WTC11 (cell line): ENCODE measurements around the gene SMARCD1. TPM values are rescaled to one million over a fixed set of nuclear protein-coding genes. Genes with fewer than 3 reads are reported as not detected.

ENCODE experiments used
- ATAC-seq: fragments of 200-7000 bp; cut with Tn5 transposase; 2 replicates; pipeline ENCODE4 v1.10.0; 2021; ENCODE audit warnings: mild to moderate bottlenecking, moderate library complexity
- CTCF ChIA-PET: fragments of 300-600 bp; sonication (Branson Sonifier 250); formaldehyde crosslinking; loops from one replicate; lab custom pipeline; 2021; ENCODE audit warnings: antibody characterized with exemption; lab: Charles Lee
- POLR2A ChIA-PET: fragments of 350-600 bp; sonication (Branson Sonifier 250); formaldehyde crosslinking; loops from one replicate; lab custom pipeline; 2021; ENCODE audit warnings: antibody characterized with exemption; lab: Charles Lee
- DNase-seq: peaks from one replicate; pipeline ENCODE4 v3.0.0; 2021; ENCODE audit warnings: low spot score
- H3K27ac Mint-ChIP-seq: 2 replicates; pipeline ENCODE4 v1.8.0; 2021; ENCODE audit warnings: mixed read lengths
- H3K27me3 Mint-ChIP-seq: 2 replicates; pipeline ENCODE4 v1.8.0; 2021; ENCODE audit warnings: low read depth, mild to moderate bottlenecking, moderate library complexity, mixed read lengths
- H3K36me3 Mint-ChIP-seq: 2 replicates; pipeline ENCODE4 v1.8.0; 2021; ENCODE audit warnings: mixed read lengths
- H3K4me1 Mint-ChIP-seq: 2 replicates; pipeline ENCODE4 v1.8.0; 2022; ENCODE audit warnings: mixed read lengths
- H3K4me3 Mint-ChIP-seq: 2 replicates; pipeline ENCODE4 v1.8.0; 2021; ENCODE audit warnings: mild to moderate bottlenecking, moderate library complexity, mixed read lengths
- H3K9me3 Mint-ChIP-seq: 2 replicates; pipeline ENCODE4 v1.8.0; 2021; ENCODE audit warnings: mixed read lengths
- EMX1 ChIP-seq: fragments of 250-450 bp; sonication (Bioruptor Pico); IDR thresholded peaks from 2 replicates; pipeline ENCODE4 v1.8.0; 2021; ENCODE audit warnings: mild to moderate bottlenecking
- ESRRA ChIP-seq: sonication (generic); formaldehyde crosslinking; IDR thresholded peaks from 2 replicates; pipeline ENCODE4 v1.8.1; 2022; ENCODE audit warnings: mild to moderate bottlenecking, missing genetic modification reagents, borderline replicate concordance
- FOXK1 ChIP-seq: sonication (generic); formaldehyde crosslinking; IDR thresholded peaks from 2 replicates; pipeline ENCODE4 v1.8.0; 2022; ENCODE audit warnings: mild to moderate bottlenecking, moderate library complexity, missing genetic modification reagents
- FOXP1 ChIP-seq: sonication (generic); formaldehyde crosslinking; IDR thresholded peaks from 2 replicates; pipeline ENCODE4 v1.8.0; 2022; ENCODE audit warnings: missing genetic modification reagents, mild to moderate bottlenecking, moderate library complexity, borderline replicate concordance
- GABPB1 ChIP-seq: sonication (generic); formaldehyde crosslinking; IDR thresholded peaks from 2 replicates; pipeline ENCODE4 v1.8.1; 2023; ENCODE audit warnings: mild to moderate bottlenecking, missing genetic modification reagents
- KAT7 ChIP-seq: sonication (generic); formaldehyde crosslinking; IDR thresholded peaks from 2 replicates; pipeline ENCODE4 v1.8.1; 2023; ENCODE audit warnings: missing genetic modification reagents, mild to moderate bottlenecking, borderline replicate concordance
- MYBL2 ChIP-seq: sonication (generic); formaldehyde crosslinking; IDR thresholded peaks from 2 replicates; pipeline ENCODE4 v1.8.1; 2023; ENCODE audit warnings: mild to moderate bottlenecking, moderate library complexity, missing genetic modification reagents
- NFE2L1 ChIP-seq: sonication (generic); formaldehyde crosslinking; IDR thresholded peaks from 2 replicates; pipeline ENCODE4 v1.8.1; 2023; ENCODE audit warnings: missing genetic modification reagents
- NR2C2 ChIP-seq: sonication (generic); formaldehyde crosslinking; IDR thresholded peaks from 2 replicates; pipeline ENCODE4 v1.8.0; 2022; ENCODE audit warnings: mild to moderate bottlenecking, missing genetic modification reagents
- NR3C1 ChIP-seq: sonication (generic); formaldehyde crosslinking; conservative IDR thresholded peaks from 2 replicates; pipeline ENCODE4 v1.8.1; 2023; ENCODE audit warnings: low read depth, mild to moderate bottlenecking, missing genetic modification reagents
- OVOL2 ChIP-seq: fragments of 250-450 bp; sonication (Bioruptor Pico); IDR thresholded peaks from 2 replicates; pipeline ENCODE4 v1.9.0; 2021; ENCODE audit warnings: mild to moderate bottlenecking, borderline replicate concordance
- RORB ChIP-seq: fragments of 250-450 bp; sonication (Bioruptor Pico); IDR thresholded peaks from 2 replicates; pipeline ENCODE4 v1.9.0; 2021; ENCODE audit warnings: mild to moderate bottlenecking
- SMAD3 ChIP-seq: sonication (generic); formaldehyde crosslinking; IDR thresholded peaks from 2 replicates; pipeline ENCODE4 v1.8.0; 2022; ENCODE audit warnings: missing genetic modification reagents, mild to moderate bottlenecking, borderline replicate concordance
- TP53 ChIP-seq: sonication (generic); formaldehyde crosslinking; IDR thresholded peaks from 2 replicates; pipeline ENCODE4 v1.8.1; 2023; ENCODE audit warnings: mild to moderate bottlenecking, missing genetic modification reagents
- ZNF232 ChIP-seq: sonication (generic); formaldehyde crosslinking; IDR thresholded peaks from 2 replicates; pipeline ENCODE4 v1.8.0; 2022; ENCODE audit warnings: mild to moderate bottlenecking, missing genetic modification reagents
- ZNF263 ChIP-seq: sonication (generic); formaldehyde crosslinking; IDR thresholded peaks from 2 replicates; pipeline ENCODE4 v1.8.1; 2022; ENCODE audit warnings: low read depth, mild to moderate bottlenecking, moderate library complexity, missing genetic modification reagents
- ZNF423 ChIP-seq: fragments of 250-450 bp; sonication (Bioruptor Pico); IDR thresholded peaks from 2 replicates; pipeline ENCODE4 v2.1.2; 2022; ENCODE audit warnings: mild to moderate bottlenecking, moderate library complexity
- total RNA-seq: library from RNA; stranded (reverse); gene quantifications from 3 replicates; pipeline ENCODE4 v1.2.3, GENCODE V29; 2021
- TF ChIP-seq, protein P1 (sequence below): sonication (generic); formaldehyde crosslinking; IDR thresholded peaks from 2 replicates; pipeline ENCODE4 v1.8.0; 2023; ENCODE audit warnings: missing genetic modification reagents, mild to moderate bottlenecking, borderline replicate concordance
- TF ChIP-seq, protein P2 (sequence below): sonication (generic); formaldehyde crosslinking; IDR thresholded peaks from 2 replicates; pipeline ENCODE4 v1.8.0; 2022; ENCODE audit warnings: mild to moderate bottlenecking, missing genetic modification reagents
- TF ChIP-seq, protein P3 (sequence below): sonication (generic); formaldehyde crosslinking; IDR thresholded peaks from 2 replicates; pipeline ENCODE4 v1.8.1; 2022; ENCODE audit warnings: low read depth, missing genetic modification reagents, borderline replicate concordance
- TF ChIP-seq, protein P4 (sequence below): sonication (generic); formaldehyde crosslinking; IDR thresholded peaks from 2 replicates; pipeline ENCODE4 v1.8.1; 2023; ENCODE audit warnings: mild to moderate bottlenecking, missing genetic modification reagents
- TF ChIP-seq, protein P5 (sequence below): sonication (generic); formaldehyde crosslinking; conservative IDR thresholded peaks from 2 replicates; pipeline ENCODE4 v1.8.1; 2022; ENCODE audit warnings: mild to moderate bottlenecking, missing genetic modification reagents
- TF ChIP-seq, protein P6 (sequence below): sonication (generic); formaldehyde crosslinking; IDR thresholded peaks from 2 replicates; pipeline ENCODE4 v1.8.1; 2023; ENCODE audit warnings: mild to moderate bottlenecking, missing genetic modification reagents, moderate library complexity
- TF ChIP-seq, protein P7 (sequence below): sonication (generic); formaldehyde crosslinking; IDR thresholded peaks from 2 replicates; pipeline ENCODE4 v1.8.1; 2022; ENCODE audit warnings: mild to moderate bottlenecking, moderate library complexity, missing genetic modification reagents

SMARCD1 gene
- total RNA-seq, 1 experiment from 2014 or later = 165 TPM

DNA sequence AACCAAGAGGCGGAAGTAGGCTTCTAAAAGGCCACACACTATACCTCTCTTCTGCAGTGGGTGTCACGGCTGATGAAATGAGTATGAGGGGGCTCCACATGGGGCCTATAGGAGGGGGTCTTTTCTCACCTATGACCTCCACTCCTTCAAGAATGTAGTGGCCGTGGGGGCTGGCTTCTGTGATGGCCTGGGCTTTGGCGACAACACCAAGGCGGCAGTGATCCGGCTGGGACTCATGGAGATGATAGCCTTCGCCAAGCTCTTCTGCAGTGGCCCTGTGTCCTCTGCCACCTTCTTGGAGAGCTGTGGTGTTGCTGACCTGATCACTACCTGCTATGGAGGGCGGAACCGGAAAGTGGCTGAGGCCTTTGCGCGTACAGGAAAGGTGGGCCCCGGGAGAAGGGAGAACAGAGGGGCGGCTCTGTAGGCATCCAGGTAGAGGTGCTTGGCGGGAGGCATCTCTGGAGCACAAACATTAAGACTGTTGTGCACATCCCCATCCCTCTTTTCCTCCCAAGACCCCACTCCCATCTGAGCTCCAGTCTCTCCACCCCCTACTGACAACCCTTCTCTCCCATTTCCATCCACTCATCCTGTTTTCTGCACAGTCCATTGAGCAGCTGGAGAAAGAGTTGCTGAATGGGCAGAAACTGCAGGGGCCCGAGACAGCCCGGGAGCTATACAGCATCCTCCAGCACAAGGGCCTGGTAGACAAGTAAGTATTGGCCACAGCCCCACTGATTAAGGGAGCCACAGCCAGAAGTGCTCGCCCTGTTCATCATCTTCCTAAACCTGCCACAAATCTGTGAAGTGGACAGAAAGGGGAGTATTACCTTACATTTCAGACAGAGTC, 22.5 kb downstream of the SMARCD1 start:
- no peak for TF ChIP-seq KAT7 (CRISPR knock-in tag)
- TF ChIP-seq FOXK1 = no peak
- TF ChIP-seq GABPB1 (CRISPR knock-in tag) = no peak
- TF ChIP-seq NFE2L1 (CRISPR knock-in tag) = no peak
- TF ChIP-seq NR2C2 = no peak
- TF ChIP-seq, protein P1, sequence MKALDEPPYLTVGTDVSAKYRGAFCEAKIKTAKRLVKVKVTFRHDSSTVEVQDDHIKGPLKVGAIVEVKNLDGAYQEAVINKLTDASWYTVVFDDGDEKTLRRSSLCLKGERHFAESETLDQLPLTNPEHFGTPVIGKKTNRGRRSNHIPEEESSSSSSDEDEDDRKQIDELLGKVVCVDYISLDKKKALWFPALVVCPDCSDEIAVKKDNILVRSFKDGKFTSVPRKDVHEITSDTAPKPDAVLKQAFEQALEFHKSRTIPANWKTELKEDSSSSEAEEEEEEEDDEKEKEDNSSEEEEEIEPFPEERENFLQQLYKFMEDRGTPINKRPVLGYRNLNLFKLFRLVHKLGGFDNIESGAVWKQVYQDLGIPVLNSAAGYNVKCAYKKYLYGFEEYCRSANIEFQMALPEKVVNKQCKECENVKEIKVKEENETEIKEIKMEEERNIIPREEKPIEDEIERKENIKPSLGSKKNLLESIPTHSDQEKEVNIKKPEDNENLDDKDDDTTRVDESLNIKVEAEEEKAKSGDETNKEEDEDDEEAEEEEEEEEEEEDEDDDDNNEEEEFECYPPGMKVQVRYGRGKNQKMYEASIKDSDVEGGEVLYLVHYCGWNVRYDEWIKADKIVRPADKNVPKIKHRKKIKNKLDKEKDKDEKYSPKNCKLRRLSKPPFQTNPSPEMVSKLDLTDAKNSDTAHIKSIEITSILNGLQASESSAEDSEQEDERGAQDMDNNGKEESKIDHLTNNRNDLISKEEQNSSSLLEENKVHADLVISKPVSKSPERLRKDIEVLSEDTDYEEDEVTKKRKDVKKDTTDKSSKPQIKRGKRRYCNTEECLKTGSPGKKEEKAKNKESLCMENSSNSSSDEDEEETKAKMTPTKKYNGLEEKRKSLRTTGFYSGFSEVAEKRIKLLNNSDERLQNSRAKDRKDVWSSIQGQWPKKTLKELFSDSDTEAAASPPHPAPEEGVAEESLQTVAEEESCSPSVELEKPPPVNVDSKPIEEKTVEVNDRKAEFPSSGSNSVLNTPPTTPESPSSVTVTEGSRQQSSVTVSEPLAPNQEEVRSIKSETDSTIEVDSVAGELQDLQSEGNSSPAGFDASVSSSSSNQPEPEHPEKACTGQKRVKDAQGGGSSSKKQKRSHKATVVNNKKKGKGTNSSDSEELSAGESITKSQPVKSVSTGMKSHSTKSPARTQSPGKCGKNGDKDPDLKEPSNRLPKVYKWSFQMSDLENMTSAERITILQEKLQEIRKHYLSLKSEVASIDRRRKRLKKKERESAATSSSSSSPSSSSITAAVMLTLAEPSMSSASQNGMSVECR (CRISPR knock-in tag) = no peak
- TF ChIP-seq OVOL2 = no peak
- TF ChIP-seq, protein P2, sequence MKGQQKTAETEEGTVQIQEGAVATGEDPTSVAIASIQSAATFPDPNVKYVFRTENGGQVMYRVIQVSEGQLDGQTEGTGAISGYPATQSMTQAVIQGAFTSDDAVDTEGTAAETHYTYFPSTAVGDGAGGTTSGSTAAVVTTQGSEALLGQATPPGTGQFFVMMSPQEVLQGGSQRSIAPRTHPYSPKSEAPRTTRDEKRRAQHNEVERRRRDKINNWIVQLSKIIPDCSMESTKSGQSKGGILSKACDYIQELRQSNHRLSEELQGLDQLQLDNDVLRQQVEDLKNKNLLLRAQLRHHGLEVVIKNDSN (CRISPR knock-in tag) = no peak
- no peak for TF ChIP-seq TP53 (CRISPR knock-in tag)
- TF ChIP-seq ZNF232 (CRISPR knock-in tag) = no peak
- Mint-ChIP-seq H3K36me3 (no peaks in the 10 kb centered on the region), H3K27ac (no peak overlapping the region), H3K27me3 (no peaks in the 10 kb centered on the region), H3K4me1 (peaks cover 31% of the 10 kb centered on the region), H3K4me3 (no peak overlapping the region), H3K9me3 (no peaks in the 10 kb centered on the region)
- DNase-seq (no peak), ATAC-seq (no peak)
- POLR2A ChIA-PET = no interaction called here
- CTCF ChIA-PET = interaction anchor here (0.7 to 1.6 kb wide), 4 partner anchors 21 to 162 kb away, joined by 3 to 4 read pairs (median 3); no protein-coding TSS in a partner anchor

DNA sequence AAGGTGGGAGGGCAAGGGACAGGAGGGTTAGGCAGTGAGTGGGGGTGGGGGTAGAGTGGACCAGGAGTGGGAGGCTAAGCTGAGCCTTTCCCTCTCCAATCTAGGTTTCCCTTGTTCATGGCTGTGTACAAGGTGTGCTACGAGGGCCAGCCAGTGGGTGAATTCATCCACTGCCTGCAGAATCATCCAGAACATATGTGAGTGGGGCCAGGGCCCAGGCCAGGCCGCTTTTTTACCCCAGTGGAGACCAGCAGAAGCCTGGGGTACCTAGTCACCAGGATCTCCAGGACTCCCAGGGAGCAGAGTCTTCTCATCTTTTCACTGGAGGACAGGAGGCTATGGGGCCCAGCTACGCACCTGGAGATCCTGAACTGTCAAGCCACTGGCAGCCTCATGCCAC, 24.2 kb downstream of the SMARCD1 start:
- DNase-seq = no peak
- H3K36me3 Mint-ChIP-seq = no peaks in the 10 kb centered on the region
- TF ChIP-seq FOXP1 (CRISPR knock-in tag) (no peak), MYBL2 (CRISPR knock-in tag) (no peak), ZNF263 (no peak), EMX1 (CRISPR knock-in tag) (no peak), ESRRA (CRISPR knock-in tag) (no peak), SMAD3 (no peak), ZNF423 (CRISPR knock-in tag) (no peak), RORB (CRISPR knock-in tag) (no peak), NR3C1 (CRISPR knock-in tag) (no peak)
- TF ChIP-seq, protein P3, sequence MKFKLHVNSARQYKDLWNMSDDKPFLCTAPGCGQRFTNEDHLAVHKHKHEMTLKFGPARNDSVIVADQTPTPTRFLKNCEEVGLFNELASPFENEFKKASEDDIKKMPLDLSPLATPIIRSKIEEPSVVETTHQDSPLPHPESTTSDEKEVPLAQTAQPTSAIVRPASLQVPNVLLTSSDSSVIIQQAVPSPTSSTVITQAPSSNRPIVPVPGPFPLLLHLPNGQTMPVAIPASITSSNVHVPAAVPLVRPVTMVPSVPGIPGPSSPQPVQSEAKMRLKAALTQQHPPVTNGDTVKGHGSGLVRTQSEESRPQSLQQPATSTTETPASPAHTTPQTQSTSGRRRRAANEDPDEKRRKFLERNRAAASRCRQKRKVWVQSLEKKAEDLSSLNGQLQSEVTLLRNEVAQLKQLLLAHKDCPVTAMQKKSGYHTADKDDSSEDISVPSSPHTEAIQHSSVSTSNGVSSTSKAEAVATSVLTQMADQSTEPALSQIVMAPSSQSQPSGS (CRISPR knock-in tag) = no peak
- TF ChIP-seq, protein P4, sequence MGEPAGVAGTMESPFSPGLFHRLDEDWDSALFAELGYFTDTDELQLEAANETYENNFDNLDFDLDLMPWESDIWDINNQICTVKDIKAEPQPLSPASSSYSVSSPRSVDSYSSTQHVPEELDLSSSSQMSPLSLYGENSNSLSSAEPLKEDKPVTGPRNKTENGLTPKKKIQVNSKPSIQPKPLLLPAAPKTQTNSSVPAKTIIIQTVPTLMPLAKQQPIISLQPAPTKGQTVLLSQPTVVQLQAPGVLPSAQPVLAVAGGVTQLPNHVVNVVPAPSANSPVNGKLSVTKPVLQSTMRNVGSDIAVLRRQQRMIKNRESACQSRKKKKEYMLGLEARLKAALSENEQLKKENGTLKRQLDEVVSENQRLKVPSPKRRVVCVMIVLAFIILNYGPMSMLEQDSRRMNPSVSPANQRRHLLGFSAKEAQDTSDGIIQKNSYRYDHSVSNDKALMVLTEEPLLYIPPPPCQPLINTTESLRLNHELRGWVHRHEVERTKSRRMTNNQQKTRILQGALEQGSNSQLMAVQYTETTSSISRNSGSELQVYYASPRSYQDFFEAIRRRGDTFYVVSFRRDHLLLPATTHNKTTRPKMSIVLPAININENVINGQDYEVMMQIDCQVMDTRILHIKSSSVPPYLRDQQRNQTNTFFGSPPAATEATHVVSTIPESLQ (CRISPR knock-in tag) = no peak
- TF ChIP-seq, protein P5, sequence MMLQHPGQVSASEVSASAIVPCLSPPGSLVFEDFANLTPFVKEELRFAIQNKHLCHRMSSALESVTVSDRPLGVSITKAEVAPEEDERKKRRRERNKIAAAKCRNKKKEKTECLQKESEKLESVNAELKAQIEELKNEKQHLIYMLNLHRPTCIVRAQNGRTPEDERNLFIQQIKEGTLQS (CRISPR knock-in tag) = no peak
- TF ChIP-seq, protein P6, sequence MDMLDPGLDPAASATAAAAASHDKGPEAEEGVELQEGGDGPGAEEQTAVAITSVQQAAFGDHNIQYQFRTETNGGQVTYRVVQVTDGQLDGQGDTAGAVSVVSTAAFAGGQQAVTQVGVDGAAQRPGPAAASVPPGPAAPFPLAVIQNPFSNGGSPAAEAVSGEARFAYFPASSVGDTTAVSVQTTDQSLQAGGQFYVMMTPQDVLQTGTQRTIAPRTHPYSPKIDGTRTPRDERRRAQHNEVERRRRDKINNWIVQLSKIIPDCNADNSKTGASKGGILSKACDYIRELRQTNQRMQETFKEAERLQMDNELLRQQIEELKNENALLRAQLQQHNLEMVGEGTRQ (CRISPR knock-in tag) = no peak
- TF ChIP-seq, protein P7, sequence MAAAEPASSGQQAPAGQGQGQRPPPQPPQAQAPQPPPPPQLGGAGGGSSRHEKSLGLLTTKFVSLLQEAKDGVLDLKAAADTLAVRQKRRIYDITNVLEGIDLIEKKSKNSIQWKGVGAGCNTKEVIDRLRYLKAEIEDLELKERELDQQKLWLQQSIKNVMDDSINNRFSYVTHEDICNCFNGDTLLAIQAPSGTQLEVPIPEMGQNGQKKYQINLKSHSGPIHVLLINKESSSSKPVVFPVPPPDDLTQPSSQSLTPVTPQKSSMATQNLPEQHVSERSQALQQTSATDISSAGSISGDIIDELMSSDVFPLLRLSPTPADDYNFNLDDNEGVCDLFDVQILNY (CRISPR knock-in tag) = no peak
- TF ChIP-seq, all 79 proteins: peak for 0
- Mint-ChIP-seq H3K9me3 (no peaks in the 10 kb centered on the region), H3K4me1 (peaks cover 21% of the 10 kb centered on the region), H3K27ac (no peak overlapping the region), H3K27me3 (no peaks in the 10 kb centered on the region), H3K4me3 (no peak overlapping the region)
- ChIA-PET CTCF (interaction anchor here (0.6 to 4.8 kb wide), 7 partner anchors 7 to 204 kb away, joined by 3 to 165 read pairs (median 23); partner anchors contain the start of genes GPD1 and LIMA1), POLR2A (interaction anchor here (4.2 kb wide), 1 partner anchor 58 kb away, joined by 50 read pairs; the partner anchor contains the start of gene CERS5)
- ATAC-seq = no peak
